ENCODE data around the gene PHC3.

The PHC3 gene

DNA sequence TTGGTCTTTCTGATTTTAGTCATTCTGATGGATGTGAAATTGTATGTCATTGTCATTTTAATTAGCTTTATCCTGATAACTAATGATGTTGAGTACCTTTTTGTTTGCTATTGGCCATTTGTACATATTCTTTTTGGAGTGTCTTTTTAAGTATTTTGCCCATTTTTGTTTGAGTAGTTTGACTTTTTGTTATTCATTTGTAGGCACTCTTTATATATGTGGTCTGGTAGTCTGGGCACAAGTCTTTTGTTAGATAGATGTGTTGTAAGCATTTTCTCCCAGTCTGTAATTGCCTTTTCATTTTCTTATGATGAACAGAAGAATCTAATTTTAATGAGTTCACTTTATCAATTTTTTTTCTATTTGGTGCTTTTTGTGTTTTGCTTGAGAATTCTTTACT is 129.1 kb downstream of the PHC3 start:
- TF ChIP-seq, protein P1, sequence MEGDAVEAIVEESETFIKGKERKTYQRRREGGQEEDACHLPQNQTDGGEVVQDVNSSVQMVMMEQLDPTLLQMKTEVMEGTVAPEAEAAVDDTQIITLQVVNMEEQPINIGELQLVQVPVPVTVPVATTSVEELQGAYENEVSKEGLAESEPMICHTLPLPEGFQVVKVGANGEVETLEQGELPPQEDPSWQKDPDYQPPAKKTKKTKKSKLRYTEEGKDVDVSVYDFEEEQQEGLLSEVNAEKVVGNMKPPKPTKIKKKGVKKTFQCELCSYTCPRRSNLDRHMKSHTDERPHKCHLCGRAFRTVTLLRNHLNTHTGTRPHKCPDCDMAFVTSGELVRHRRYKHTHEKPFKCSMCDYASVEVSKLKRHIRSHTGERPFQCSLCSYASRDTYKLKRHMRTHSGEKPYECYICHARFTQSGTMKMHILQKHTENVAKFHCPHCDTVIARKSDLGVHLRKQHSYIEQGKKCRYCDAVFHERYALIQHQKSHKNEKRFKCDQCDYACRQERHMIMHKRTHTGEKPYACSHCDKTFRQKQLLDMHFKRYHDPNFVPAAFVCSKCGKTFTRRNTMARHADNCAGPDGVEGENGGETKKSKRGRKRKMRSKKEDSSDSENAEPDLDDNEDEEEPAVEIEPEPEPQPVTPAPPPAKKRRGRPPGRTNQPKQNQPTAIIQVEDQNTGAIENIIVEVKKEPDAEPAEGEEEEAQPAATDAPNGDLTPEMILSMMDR (IDR thresholded peaks at IDR 0.05) = no peak
- no peak for TF ChIP-seq ZFX (IDR thresholded peaks at IDR 0.05; ENCODE audit: borderline replicate concordance)
- no peak overlapping the region for H3K27ac ChIP-seq

DNA sequence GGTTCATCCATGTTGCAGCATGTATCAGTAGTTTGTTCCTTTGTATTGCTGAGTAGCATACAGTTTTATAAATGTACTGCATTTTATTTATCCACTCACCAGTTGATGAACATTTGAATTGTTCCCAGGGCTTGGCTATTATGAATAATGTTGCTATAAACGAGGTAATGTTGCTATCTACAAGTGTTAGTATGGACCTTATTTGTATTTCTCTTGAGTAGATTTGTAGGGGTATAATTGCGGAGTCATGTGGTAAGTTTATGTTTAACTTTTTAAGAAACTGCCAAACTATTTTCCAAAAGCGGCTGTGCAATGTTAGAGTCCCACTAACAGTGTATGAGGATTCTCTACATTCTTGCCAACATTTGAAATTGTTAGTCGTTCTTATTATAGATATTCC is 130.8 kb downstream of the PHC3 start:
- no peak overlapping the region for H3K27ac ChIP-seq
- TF ChIP-seq ZFX (IDR thresholded peaks at IDR 0.05; ENCODE audit: borderline replicate concordance) = no peak
- TF ChIP-seq, protein P1 (IDR thresholded peaks at IDR 0.05) = no peak

DNA sequence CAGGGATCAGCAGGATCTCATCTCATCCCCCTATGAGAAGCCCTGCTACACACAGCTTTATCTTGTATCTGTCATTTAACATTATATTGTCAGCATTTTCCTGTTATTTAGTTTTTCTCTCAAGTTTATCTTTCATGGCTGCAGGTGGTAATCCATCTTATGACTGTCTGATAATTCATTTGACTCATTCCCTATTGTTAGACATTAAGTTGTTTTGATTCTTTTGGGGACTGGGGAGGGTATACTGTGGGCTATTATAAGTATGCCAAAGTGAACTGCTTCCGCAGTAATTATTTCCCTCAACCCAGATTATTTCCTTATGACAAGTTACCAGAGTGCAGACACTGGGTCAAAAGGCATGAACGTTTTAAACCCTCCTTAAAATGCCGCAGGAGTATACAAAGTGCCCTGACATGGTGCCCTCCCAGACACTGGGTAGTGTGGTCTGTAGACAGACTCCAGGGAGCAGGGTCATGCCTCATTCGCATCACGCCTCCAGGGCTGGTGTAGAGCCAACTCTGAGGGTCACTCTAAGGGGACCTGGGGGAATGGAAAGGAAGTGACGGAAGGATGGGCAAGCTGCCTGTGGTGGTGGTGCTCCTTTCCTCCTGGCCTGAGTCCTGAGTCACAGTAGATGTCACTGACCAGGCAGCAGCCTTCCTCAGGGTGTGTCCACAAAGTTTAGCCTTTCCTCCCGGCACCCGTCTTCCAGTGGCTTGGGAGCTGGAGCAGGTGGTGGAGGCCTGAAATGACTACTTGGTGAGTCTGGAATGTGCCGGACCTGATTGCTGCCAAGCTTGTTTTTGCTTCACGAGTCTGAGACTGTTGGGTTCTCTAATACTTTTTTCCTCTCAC is 132.2 kb downstream of the PHC3 start:
- no peak overlapping the region for H3K27ac ChIP-seq
- TF ChIP-seq ZFX (IDR thresholded peaks at IDR 0.05; ENCODE audit: borderline replicate concordance) = no peak
- TF ChIP-seq, protein P1 (IDR thresholded peaks at IDR 0.05) = no peak

DNA sequence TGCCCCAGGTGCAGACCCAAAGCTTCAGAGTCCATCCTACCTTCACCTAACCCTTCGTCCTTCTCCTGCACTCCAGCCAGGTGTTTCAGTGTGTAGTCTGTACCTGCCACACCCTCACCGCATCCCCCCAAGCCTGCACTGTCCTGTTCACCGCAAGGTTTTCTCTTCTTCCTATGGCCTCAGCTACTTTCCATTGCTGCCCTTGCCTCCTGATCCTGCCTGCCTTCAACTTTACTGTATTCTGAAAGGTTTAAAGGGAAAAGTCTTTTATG is 134.5 kb downstream of the PHC3 start:
- peak overlapping the region; percentile 61 for H3K27ac ChIP-seq
- TF ChIP-seq ZFX (IDR thresholded peaks at IDR 0.05; ENCODE audit: borderline replicate concordance) = no peak
- TF ChIP-seq, protein P1 (IDR thresholded peaks at IDR 0.05) = no peak

DNA sequence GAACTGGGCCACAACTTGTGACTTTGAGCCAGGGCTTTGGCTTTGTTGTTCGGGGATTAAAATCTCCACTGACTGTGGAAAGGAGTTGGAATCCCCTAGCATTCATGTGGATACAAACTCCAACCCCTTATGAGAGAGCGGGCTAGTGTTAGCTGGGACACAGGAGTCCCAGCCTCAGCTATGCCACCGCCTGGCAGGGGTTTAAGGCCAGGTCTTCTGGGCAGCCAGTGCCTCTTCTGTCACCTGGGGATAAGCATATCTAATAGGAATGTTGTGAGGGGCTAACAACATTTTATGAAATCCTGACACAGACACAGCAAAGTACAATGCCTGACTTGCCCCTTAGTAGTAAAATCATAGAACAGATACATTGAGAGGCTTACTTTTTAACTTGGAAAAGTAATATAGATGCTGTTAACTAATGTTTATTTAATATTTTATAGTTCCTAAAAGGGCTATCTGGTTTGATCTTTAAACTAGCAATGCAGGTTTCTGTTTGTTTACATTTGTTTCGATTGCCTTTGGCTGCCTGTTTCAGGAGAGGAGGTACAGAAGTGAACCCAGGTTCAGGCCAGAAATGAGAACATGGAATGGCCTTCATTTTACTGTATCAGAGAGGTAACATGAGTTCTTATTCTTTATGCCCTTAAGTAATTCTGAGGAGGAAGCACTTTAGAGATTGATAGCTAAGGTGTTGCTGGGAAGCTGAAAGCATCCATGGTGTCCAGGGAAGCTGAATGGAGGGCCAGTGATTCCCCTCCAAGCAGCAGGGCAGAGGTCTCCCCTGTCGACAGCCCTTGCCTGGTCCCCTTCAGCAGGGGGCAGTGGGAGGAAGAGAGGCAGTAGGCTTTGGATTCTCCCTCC is 135.0 kb downstream of the PHC3 start:
- TF ChIP-seq ZFX (IDR thresholded peaks at IDR 0.05; ENCODE audit: borderline replicate concordance) = no peak
- TF ChIP-seq, protein P1 (IDR thresholded peaks at IDR 0.05) = peak; percentile 10; the same call in 1 of the 2 replicates
- peak overlapping the region; percentile 61 for H3K27ac ChIP-seq

DNA sequence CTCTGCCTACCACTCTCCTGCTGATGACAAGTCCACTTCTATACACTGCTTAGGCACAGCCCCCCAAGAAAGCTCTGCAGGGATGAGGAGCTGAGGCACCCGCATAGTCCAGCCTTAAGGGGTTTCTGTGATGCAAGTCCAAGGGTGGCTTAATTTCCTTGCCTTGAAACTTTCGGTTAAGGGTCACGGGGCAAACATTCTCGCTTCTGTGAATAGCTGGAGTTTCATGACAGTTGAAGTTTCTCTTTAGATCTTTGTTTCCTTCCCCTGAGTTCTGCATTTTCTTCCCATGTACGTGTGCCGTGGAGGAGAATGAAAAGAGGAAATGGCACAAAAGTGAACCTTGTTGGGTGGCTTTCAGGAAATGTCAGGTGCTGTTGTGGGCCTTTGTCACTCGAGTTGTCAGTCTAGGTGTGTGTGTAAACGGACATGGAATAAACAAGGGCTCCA is 136.7 kb downstream of the PHC3 start:
- H3K27ac ChIP-seq = no peak overlapping the region
- TF ChIP-seq ZFX (IDR thresholded peaks at IDR 0.05; ENCODE audit: borderline replicate concordance) = no peak
- TF ChIP-seq, protein P1 (IDR thresholded peaks at IDR 0.05) = no peak

DNA sequence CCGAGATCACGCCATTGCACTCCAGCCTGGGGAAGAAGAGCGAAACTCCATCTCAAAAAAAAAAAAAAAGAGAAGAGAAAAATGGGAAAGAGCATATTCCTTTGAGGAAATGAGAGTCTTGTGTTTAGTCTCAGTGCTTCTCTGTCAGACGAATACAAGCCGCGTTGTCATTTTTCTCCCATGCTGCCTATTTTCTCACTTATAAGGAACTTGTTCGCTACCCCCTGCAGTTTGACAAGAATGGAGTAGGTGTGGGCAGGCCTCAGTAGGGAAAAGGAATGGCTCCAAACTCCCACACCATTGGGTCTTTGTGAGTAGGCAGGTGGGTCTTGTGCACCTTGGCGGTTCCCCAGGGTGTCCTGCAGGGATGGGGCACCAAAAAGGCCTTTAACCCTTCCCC is 137.3 kb downstream of the PHC3 start:
- H3K27ac ChIP-seq = no peak overlapping the region
- TF ChIP-seq, protein P1 (IDR thresholded peaks at IDR 0.05) = no peak
- TF ChIP-seq ZFX (IDR thresholded peaks at IDR 0.05; ENCODE audit: borderline replicate concordance) = no peak
